MM.1S (cell line): ENCODE results near the gene PRUNE2.

Experiments
- DNase-seq: peaks from one replicate; pipeline ENCODE4 v3.0.0-alpha.2; 2015
- H2AFZ ChIP-seq: fragments of 300-600 bp; sonication (generic); 2 replicates; pipeline ENCODE4 v1.6.0; 2016; ENCODE audit warnings: antibody characterized with exemption, low read length
- H3F3A ChIP-seq: fragments of 300-600 bp; sonication (generic); 2 replicates; pipeline ENCODE4 v1.6.1; 2016; ENCODE audit warnings: mild to moderate bottlenecking, antibody characterized with exemption, low read length, moderate library complexity, mixed read lengths; ENCODE audit not compliant: insufficient read depth
- H3K27ac ChIP-seq: fragments of 300-600 bp; sonication (generic); 2 replicates; pipeline ENCODE4 v1.5.1; 2016; ENCODE audit warnings: mild to moderate bottlenecking, low read length
- H3K27me3 ChIP-seq: fragments of 300-600 bp; sonication (generic); replicated peaks from 2 replicates; pipeline ENCODE4 v1.6.0; 2016; ENCODE audit warnings: low read length; ENCODE audit not compliant: insufficient read depth
- H3K36me3 ChIP-seq: fragments of 300-600 bp; sonication (generic); replicated peaks from 2 replicates; pipeline ENCODE4 v1.6.1; 2016; ENCODE audit warnings: mild to moderate bottlenecking, low read length, mixed read lengths; ENCODE audit not compliant: insufficient read depth
- H3K4me1 ChIP-seq: fragments of 300-600 bp; sonication (generic); 2 replicates; pipeline ENCODE4 v1.6.1; 2016; ENCODE audit warnings: low read length, mixed read lengths
- H3K4me2 ChIP-seq: fragments of 300-600 bp; sonication (generic); 2 replicates; pipeline ENCODE4 v1.6.0; 2016; ENCODE audit warnings: low read depth, low read length
- H3K4me3 ChIP-seq: fragments of 300-600 bp; sonication (generic); 2 replicates; pipeline ENCODE4 v1.5.1; 2016; ENCODE audit warnings: low read length, mixed read lengths
- H3K79me2 ChIP-seq: fragments of 300-600 bp; sonication (generic); 2 replicates; pipeline ENCODE4 v1.6.1; 2016; ENCODE audit warnings: mixed run types, low read length, mixed read lengths
- H3K9ac ChIP-seq: fragments of 300-600 bp; sonication (generic); 2 replicates; pipeline ENCODE4 v1.6.1; 2016; ENCODE audit warnings: low read length, mixed read lengths
- H3K9me2 ChIP-seq: fragments of 300-600 bp; sonication (generic); replicated peaks from 2 replicates; pipeline ENCODE4 v1.6.1; 2016; ENCODE audit warnings: mild to moderate bottlenecking, low read length, mixed read lengths; ENCODE audit not compliant: insufficient read depth
- H3K9me3 ChIP-seq: fragments of 300-600 bp; sonication (generic); replicated peaks from 2 replicates; pipeline ENCODE4 v1.6.1; 2016; ENCODE audit warnings: mild to moderate bottlenecking, low read length, mixed read lengths; ENCODE audit not compliant: insufficient read depth
- H4K20me1 ChIP-seq: fragments of 300-600 bp; sonication (generic); 2 replicates; pipeline ENCODE4 v1.6.1; 2016; ENCODE audit warnings: mild to moderate bottlenecking, low read length, moderate library complexity, mixed read lengths; ENCODE audit not compliant: insufficient read depth
- EZH2 ChIP-seq: fragments of 300-600 bp; sonication (generic); optimal IDR thresholded peaks from 2 replicates; pipeline ENCODE3; 2017; ENCODE audit warnings: low read depth, mild to moderate bottlenecking, antibody characterized with exemption, low read length, mixed read lengths
- EZH2phosphoT487 ChIP-seq: fragments of 300-600 bp; sonication (generic); IDR thresholded peaks from 2 replicates; pipeline ENCODE4 v1.6.1; 2018; ENCODE audit warnings: antibody characterized with exemption, low read length
- TF ChIP-seq, protein P1 (sequence below): fragments of 300-600 bp; sonication (generic); IDR thresholded peaks from 2 replicates; pipeline ENCODE4 v1.5.1; 2016; ENCODE audit warnings: antibody characterized with exemption, low read length, mixed read lengths

Gene PRUNE2

DNA sequence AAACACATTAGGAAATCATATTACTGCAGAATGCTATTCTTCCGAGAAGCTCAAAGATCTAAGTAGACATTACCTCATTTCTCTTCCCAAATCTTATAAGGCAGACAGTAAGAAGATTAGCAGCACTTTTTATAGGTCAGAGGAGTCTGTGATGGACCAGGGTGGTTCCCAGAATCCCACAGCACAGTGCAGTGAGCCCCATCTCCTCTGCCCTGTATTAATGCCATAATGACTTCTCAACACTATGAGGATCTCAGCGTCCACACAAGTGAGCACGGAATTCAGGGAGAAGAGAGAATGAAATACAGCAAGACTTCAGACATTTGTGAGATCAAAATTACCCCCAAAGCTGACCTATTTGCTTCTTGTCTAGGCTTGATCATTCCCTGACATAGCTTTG is 49.9 kb downstream of the PRUNE2 start:
- Histone ChIP-seq H3K4me1 (no peaks in the 10 kb centered on the region), H3F3A (no peaks in the 10 kb centered on the region), H3K9me3 (no peaks in the 10 kb centered on the region), H3K4me2 (no peak overlapping the region), H3K9me2 (no peaks in the 10 kb centered on the region), H3K36me3 (no peaks in the 10 kb centered on the region), H2AFZ (no peak overlapping the region), H3K27ac (no peak overlapping the region), H3K9ac (no peak overlapping the region), H3K4me3 (no peak overlapping the region), H3K27me3 (no peaks in the 10 kb centered on the region), H4K20me1 (no peaks in the 10 kb centered on the region), H3K79me2 (no peaks in the 10 kb centered on the region)
- TF ChIP-seq EZH2 (no peak), EZH2phosphoT487 (no peak)
- TF ChIP-seq, protein P1, sequence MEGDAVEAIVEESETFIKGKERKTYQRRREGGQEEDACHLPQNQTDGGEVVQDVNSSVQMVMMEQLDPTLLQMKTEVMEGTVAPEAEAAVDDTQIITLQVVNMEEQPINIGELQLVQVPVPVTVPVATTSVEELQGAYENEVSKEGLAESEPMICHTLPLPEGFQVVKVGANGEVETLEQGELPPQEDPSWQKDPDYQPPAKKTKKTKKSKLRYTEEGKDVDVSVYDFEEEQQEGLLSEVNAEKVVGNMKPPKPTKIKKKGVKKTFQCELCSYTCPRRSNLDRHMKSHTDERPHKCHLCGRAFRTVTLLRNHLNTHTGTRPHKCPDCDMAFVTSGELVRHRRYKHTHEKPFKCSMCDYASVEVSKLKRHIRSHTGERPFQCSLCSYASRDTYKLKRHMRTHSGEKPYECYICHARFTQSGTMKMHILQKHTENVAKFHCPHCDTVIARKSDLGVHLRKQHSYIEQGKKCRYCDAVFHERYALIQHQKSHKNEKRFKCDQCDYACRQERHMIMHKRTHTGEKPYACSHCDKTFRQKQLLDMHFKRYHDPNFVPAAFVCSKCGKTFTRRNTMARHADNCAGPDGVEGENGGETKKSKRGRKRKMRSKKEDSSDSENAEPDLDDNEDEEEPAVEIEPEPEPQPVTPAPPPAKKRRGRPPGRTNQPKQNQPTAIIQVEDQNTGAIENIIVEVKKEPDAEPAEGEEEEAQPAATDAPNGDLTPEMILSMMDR, result no peak
- DNase-seq, result no peak

DNA sequence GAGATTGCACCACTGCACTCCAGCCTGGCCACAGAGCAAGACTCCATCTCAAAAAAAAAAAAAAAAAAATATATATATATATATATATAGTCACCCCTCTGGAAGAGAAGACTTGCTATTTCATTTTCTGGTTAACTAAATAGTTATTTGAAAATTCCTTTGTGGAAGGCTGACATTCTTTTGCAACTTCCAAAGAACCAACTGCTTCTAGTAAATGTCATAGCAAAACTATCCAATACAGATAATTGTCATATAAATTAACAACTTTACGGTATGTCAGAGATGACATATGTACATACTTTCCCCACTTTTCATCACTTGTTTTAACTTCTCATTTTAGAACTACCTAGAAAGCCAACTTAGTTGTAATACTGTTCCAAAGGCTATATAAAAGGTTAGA is 50.9 kb downstream of the PRUNE2 start:
- Histone ChIP-seq H3K27me3 (no peaks in the 10 kb centered on the region), H3K36me3 (no peaks in the 10 kb centered on the region), H3K27ac (no peak overlapping the region), H3K4me3 (no peak overlapping the region), H3K9me2 (no peaks in the 10 kb centered on the region), H3F3A (no peaks in the 10 kb centered on the region), H3K79me2 (no peaks in the 10 kb centered on the region), H3K9me3 (no peaks in the 10 kb centered on the region), H3K4me2 (no peak overlapping the region), H3K9ac (no peak overlapping the region), H4K20me1 (no peaks in the 10 kb centered on the region), H3K4me1 (no peaks in the 10 kb centered on the region), H2AFZ (no peak overlapping the region)
- TF ChIP-seq, protein P1, result no peak
- TF ChIP-seq EZH2phosphoT487 (no peak), EZH2 (no peak)
- DNase-seq, result no peak

DNA sequence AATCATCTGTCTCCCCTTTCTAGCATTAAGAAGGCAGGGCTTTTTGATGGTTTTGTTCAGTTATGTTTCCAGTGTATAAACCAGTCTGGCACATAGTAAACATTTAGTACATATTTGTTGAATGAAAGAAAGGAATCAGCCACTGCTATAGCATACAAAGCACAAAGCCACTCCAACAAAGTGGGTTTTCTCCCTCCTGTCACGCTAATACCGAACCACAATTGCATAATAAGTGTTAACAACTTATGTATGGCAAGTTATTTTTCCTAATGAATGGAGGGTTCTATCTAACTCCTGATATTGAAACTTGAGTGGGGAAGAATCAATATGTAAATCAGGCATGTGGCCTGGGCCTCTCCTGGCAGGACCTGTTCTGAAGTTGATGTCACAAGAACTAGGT is 53.9 kb downstream of the PRUNE2 start:
- no peaks in the 10 kb centered on the region for H3F3A ChIP-seq
- H2AFZ ChIP-seq, result no peak overlapping the region
- H3K4me3 ChIP-seq, result no peak overlapping the region
- DNase-seq, result no peak
- no peak overlapping the region for H3K9ac ChIP-seq
- H3K9me2 ChIP-seq, result no peaks in the 10 kb centered on the region
- no peaks in the 10 kb centered on the region for H3K9me3 ChIP-seq
- no peaks in the 10 kb centered on the region for H4K20me1 ChIP-seq
- no peaks in the 10 kb centered on the region for H3K27me3 ChIP-seq
- no peak overlapping the region for H3K27ac ChIP-seq
- H3K79me2 ChIP-seq, result no peaks in the 10 kb centered on the region
- no peaks in the 10 kb centered on the region for H3K4me1 ChIP-seq
- H3K4me2 ChIP-seq, result no peak overlapping the region
- H3K36me3 ChIP-seq, result no peaks in the 10 kb centered on the region
- TF ChIP-seq, protein P1, result no peak
- no peak for TF ChIP-seq EZH2phosphoT487
- no peak for TF ChIP-seq EZH2
